WTC11 (cell line): Measurements from ENCODE around the gene UGGT1.

Experiments
- ATF3 ChIP-seq: sonication (generic); formaldehyde crosslinking; conservative IDR thresholded peaks from 2 replicates; pipeline ENCODE4 v1.8.1; 2022; ENCODE audit warnings: mild to moderate bottlenecking, missing genetic modification reagents
- FOXK1 ChIP-seq: sonication (generic); formaldehyde crosslinking; IDR thresholded peaks from 2 replicates; pipeline ENCODE4 v1.8.0; 2022; ENCODE audit warnings: mild to moderate bottlenecking, moderate library complexity, missing genetic modification reagents
- MAX ChIP-seq: sonication (generic); formaldehyde crosslinking; IDR thresholded peaks from 2 replicates; pipeline ENCODE4 v1.8.0; 2022; ENCODE audit warnings: mild to moderate bottlenecking, missing genetic modification reagents
- NFATC4 ChIP-seq: fragments of 250-450 bp; sonication (Bioruptor Pico); IDR thresholded peaks from 2 replicates; pipeline ENCODE4 v1.9.0; 2021; ENCODE audit warnings: mild to moderate bottlenecking
- SP1 ChIP-seq: sonication (generic); formaldehyde crosslinking; conservative IDR thresholded peaks from 2 replicates; pipeline ENCODE4 v1.8.1; 2022; ENCODE audit warnings: missing genetic modification reagents
- TEAD4 ChIP-seq: sonication (generic); formaldehyde crosslinking; IDR thresholded peaks from 2 replicates; pipeline ENCODE4 v1.8.0; 2022; ENCODE audit warnings: mild to moderate bottlenecking, missing genetic modification reagents
- ZNF121 ChIP-seq: sonication (generic); formaldehyde crosslinking; IDR thresholded peaks from 2 replicates; pipeline ENCODE4 v1.8.0; 2023; ENCODE audit warnings: missing genetic modification reagents
- TF ChIP-seq, protein P1 (sequence below): fragments of 200-600 bp; IDR thresholded peaks from 2 replicates; pipeline ENCODE4 v1.8.0; 2022; ENCODE audit warnings: antibody characterized with exemption
- TF ChIP-seq, protein P2 (sequence below): sonication (generic); formaldehyde crosslinking; conservative IDR thresholded peaks from 2 replicates; pipeline ENCODE4 v1.8.1; 2023; ENCODE audit warnings: mild to moderate bottlenecking, low read depth, missing genetic modification reagents, moderate library complexity

- TF ChIP-seq MAX (CRISPR knock-in tag) = no peak
- TF ChIP-seq, protein P1, sequence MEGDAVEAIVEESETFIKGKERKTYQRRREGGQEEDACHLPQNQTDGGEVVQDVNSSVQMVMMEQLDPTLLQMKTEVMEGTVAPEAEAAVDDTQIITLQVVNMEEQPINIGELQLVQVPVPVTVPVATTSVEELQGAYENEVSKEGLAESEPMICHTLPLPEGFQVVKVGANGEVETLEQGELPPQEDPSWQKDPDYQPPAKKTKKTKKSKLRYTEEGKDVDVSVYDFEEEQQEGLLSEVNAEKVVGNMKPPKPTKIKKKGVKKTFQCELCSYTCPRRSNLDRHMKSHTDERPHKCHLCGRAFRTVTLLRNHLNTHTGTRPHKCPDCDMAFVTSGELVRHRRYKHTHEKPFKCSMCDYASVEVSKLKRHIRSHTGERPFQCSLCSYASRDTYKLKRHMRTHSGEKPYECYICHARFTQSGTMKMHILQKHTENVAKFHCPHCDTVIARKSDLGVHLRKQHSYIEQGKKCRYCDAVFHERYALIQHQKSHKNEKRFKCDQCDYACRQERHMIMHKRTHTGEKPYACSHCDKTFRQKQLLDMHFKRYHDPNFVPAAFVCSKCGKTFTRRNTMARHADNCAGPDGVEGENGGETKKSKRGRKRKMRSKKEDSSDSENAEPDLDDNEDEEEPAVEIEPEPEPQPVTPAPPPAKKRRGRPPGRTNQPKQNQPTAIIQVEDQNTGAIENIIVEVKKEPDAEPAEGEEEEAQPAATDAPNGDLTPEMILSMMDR = no peak
- no peak for TF ChIP-seq SP1 (CRISPR knock-in tag)
- TF ChIP-seq FOXK1 (CRISPR knock-in tag) = no peak
- no peak for TF ChIP-seq NFATC4 (CRISPR knock-in tag)
- no peak for TF ChIP-seq ATF3 (CRISPR knock-in tag)
- TF ChIP-seq, protein P2, sequence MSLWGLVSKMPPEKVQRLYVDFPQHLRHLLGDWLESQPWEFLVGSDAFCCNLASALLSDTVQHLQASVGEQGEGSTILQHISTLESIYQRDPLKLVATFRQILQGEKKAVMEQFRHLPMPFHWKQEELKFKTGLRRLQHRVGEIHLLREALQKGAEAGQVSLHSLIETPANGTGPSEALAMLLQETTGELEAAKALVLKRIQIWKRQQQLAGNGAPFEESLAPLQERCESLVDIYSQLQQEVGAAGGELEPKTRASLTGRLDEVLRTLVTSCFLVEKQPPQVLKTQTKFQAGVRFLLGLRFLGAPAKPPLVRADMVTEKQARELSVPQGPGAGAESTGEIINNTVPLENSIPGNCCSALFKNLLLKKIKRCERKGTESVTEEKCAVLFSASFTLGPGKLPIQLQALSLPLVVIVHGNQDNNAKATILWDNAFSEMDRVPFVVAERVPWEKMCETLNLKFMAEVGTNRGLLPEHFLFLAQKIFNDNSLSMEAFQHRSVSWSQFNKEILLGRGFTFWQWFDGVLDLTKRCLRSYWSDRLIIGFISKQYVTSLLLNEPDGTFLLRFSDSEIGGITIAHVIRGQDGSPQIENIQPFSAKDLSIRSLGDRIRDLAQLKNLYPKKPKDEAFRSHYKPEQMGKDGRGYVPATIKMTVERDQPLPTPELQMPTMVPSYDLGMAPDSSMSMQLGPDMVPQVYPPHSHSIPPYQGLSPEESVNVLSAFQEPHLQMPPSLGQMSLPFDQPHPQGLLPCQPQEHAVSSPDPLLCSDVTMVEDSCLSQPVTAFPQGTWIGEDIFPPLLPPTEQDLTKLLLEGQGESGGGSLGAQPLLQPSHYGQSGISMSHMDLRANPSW (CRISPR knock-in tag) = no peak
- no peak for TF ChIP-seq ZNF121
- no peak for TF ChIP-seq TEAD4 (CRISPR knock-in tag)
Measured at GRCh38 chr2:128170776-128171175, 79.8 kb downstream of the UGGT1 start.
